Measurements from ENCODE around the gene LAG3.
A peak's percentile ranks its signal among the peaks of the same experiment; 100 is the strongest.

Gene LAG3

DNA sequence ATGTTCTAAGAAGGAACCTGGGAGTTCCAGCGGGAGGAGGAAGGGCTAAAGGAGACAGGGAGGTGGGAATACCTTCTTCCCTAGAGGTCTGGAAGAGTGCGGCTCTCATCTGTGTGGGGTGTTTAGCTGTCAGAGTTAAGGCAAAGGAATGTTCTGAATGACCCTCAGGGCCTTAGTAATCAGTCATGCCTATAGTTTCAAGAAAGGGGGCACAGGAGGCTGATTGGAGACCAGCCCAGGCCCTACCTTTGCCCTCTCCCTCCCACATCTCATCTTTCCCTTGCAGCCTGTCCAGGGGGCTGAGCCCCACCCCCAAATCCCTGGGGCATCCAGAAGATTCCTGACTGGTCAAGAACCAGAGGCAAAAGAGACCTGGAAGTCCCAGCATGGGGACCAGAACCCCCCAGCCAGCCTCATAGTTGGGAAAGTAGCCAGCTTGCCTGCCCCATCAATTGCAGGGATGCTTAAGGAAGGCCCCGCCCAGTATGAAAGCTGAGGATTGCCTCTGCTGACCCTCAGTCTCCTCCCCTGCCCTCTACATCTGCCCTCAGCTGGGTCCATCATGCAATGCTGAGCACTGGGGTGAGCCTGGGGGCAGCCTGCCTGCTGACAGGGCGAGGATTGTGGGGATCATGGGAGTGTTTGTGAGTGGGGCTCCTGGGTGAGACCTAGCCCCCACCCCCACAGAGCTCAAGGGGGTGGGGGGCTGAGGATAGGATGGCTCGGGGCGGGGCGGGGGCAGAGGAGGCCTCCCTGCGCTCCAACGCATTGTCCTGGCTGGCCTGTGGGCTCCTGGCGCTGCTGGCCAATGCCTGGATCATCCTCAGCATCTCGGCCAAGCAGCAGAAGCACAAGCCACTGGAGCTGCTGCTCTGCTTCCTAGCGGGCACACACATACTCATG, 51.1 kb downstream of the LAG3 start:
- TF ChIP-seq CTCF (IDR thresholded peaks at IDR 0.05; ENCODE audit: low read depth, low read length, missing control alignments), result no peak
- DNase-seq (ENCODE audit: low read depth), result no peak
- H3K4me3 ChIP-seq (ENCODE audit: low read depth, low read length), result no peak overlapping the region

DNA sequence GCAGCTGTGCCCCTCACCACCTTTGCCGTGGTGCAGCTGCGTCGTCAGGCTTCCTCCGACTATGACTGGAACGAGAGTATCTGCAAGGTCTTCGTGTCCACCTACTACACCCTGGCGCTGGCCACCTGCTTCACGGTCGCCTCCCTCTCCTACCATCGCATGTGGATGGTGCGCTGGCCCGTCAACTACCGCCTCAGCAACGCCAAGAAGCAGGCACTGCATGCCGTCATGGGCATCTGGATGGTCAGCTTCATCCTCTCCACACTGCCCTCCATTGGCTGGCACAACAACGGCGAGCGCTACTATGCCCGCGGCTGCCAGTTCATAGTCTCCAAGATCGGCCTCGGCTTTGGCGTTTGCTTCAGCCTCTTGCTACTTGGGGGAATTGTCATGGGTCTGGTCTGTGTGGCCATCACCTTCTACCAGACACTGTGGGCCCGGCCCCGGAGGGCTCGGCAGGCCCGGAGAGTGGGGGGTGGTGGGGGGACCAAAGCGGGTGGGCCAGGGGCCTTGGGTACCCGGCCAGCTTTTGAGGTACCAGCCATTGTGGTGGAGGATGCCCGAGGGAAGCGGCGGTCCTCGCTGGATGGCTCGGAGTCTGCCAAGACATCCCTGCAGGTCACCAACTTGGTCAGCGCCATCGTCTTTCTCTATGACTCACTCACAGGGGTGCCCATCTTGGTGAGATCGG, 51.9 kb downstream of the LAG3 start:
- DNase-seq (ENCODE audit: low read depth), result no peak
- H3K4me3 ChIP-seq (ENCODE audit: low read depth, low read length), result no peak overlapping the region
- TF ChIP-seq CTCF (IDR thresholded peaks at IDR 0.05; ENCODE audit: low read depth, low read length, missing control alignments), result no peak

DNA sequence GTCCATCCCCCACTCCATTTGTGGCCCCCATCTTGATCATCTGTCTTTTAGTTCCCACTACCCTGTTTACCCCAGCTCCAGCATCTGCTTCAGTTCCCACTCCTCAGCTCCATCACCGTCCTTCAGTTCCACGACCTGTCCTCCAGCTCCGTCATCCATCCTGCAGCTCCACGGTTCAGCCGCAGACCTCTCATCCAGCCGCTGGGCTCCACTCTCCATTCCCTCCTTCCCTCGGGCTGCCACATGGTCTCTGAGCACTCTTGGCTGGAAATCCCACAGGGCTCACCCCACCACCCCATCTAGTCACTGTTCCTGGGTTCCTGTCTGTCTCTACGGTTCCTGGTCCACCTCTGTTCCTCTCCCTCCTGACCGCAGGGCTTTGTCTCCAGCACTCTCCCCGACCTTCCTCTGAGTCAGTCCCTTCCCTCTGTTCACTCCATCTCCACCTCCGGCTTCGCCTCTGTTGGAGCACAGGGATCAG, 52.6 kb downstream of the LAG3 start:
- DNase-seq (ENCODE audit: low read depth), result no peak
- H3K4me3 ChIP-seq (ENCODE audit: low read depth, low read length), result no peak overlapping the region
- TF ChIP-seq CTCF (IDR thresholded peaks at IDR 0.05; ENCODE audit: low read depth, low read length, missing control alignments), result no peak

DNA sequence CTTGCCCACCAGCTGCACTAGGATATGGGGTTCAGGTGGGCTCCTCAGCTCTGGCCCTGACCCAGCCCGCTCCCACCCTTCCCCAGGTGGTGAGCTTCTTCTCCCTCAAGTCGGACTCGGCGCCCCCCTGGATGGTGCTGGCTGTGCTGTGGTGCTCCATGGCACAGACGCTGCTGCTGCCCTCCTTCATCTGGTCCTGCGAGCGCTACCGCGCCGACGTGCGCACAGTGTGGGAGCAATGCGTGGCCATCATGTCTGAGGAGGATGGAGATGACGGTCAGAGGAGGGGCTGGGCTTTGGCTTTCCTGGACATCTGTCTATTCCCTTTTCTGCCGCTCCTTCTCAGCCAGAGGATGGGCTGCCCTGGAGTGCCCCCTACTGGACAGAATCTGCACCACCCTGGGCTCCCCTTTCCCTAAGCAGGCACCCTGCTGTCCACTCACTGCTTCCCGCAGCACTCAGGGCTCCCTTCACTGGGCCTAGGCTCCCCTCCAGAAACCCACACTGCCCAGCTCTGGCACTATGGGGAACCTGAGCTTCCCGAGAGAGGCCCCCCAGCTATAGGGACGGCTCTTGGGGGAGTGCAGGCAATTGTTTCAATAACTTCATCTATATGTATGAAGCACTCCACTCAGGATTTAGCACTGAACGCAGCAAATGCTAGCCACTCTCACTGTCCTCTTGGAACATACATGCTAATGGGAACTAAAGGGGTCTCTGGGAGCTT, 53.2 kb downstream of the LAG3 start:
- peak; percentile 96 for TF ChIP-seq CTCF (IDR thresholded peaks at IDR 0.05; ENCODE audit: low read depth, low read length, missing control alignments)
- DNase-seq (ENCODE audit: low read depth), result peak; percentile 24
- no peak overlapping the region for H3K4me3 ChIP-seq (ENCODE audit: low read depth, low read length)

DNA sequence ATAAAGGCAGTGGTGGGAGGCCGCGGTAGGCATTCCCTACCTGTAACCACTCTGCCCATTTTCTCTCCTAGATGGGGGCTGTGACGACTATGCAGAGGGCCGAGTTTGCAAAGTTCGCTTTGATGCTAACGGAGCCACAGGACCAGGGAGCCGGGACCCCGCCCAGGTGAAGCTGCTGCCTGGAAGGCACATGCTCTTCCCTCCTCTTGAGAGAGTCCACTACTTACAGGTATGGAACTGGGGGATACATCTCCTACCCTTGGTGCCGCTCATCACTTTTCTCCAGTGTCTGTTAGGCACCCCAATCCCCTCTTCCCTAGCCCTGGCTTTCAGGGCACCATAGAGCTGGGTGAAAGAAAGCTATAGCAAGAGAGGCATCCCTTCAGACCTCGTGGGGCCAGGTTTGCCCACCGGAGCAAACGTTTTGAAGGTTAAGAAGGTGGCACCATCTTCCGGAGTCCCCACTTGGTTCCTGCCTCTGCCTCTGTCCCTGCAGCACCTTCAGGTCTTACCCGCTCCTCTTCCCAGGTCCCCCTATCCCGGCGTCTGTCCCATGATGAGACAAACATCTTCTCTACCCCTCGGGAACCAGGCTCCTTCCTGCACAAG, 53.9 kb downstream of the LAG3 start:
- no peak for DNase-seq (ENCODE audit: low read depth)
- no peak for TF ChIP-seq CTCF (IDR thresholded peaks at IDR 0.05; ENCODE audit: low read depth, low read length, missing control alignments)
- no peak overlapping the region for H3K4me3 ChIP-seq (ENCODE audit: low read depth, low read length)

GRCh38 chr12:6826734-6827436, 54.6 kb downstream of the LAG3 start:
- no peak for DNase-seq (ENCODE audit: low read depth)
- H3K4me3 ChIP-seq (ENCODE audit: low read depth, low read length), result no peak overlapping the region
- no peak for TF ChIP-seq CTCF (IDR thresholded peaks at IDR 0.05; ENCODE audit: low read depth, low read length, missing control alignments)

Measured in GM12864 (cell line).